ENCODE data around the gene EXOC4. TPM values are rescaled to one million over a fixed set of nuclear protein-coding genes. Genes with fewer than 3 reads are reported as not detected.

Gene EXOC4
- total and polyA plus RNA-seq, 2 of the 8 experiments (the other 6 are each of a cell fraction or from before 2014, with no cell fraction given): 27.0 to 67.3 TPM

DNA sequence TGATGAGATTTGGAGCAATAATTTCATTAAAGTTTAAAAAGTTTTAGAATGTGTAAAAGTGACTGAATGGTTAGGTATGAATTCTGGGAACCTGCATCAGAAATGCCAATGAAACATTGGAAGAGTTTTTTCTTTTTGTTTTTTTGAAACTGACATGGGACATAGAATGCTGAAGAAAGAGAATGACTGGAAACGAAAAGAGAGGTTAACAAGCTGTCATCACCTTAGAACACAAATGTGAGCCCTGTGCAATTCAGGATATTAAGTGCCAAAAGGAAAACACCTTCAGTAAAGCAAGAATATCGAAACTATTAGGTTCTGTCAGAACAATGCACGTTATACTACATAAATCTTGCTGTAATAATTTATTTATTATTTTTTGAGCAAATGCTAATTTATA is 12.6 kb upstream of the EXOC4 start:
- WGBS, 2 experiments (ENCODE audit: extremely low coverage in 1 of 2, insufficient coverage in 1 of 2, insufficient read length in 1 of 2, insufficient replicate concordance in 2 of 2, low coverage in 1 of 2, low lambda C conversion rate in 2 of 2, missing lambda C conversion rate in 1 of 2): 70% methylated on average over 3 of the region's 3 CpGs; no CpG with 5 or more reads in 1 of the 2 experiments
- Histone ChIP-seq H2BK15ac (ENCODE audit: low read length) (no peak overlapping the region), H3K79me2 (ENCODE audit: control insufficient read depth in 1 of 2, insufficient read depth in 2 of 2, low read length in 2 of 2) (no peaks in the 10 kb centered on the region), H4K20me1 (replicated peaks in 1 of 2; ENCODE audit: control insufficient read depth in 1 of 2, insufficient read depth in 2 of 2, low read length in 2 of 2) (no peaks in the 10 kb centered on the region), H2BK120ac (replicated peaks; ENCODE audit: low read depth, low read length) (no peak overlapping the region), H3K36me3 (ENCODE audit: control insufficient read depth in 2 of 4, insufficient read depth in 4 of 4, low read length in 3 of 4) (no peaks in the 10 kb centered on the region), H3K27ac (ENCODE audit: low read depth, low read length) (no peak overlapping the region), H3K56ac (replicated peaks; ENCODE audit: insufficient read length, low read depth, low read length) (no peak overlapping the region), H4K8ac (ENCODE audit: extremely low read depth, insufficient read depth, low read length) (no peak overlapping the region), H3K9ac (replicated peaks in 1 of 4; ENCODE audit: extremely low read depth in 1 of 4, low read depth in 3 of 4, low read length in 3 of 4) (no peak overlapping the region), H3K27me3 (replicated peaks in 1 of 4; ENCODE audit: control insufficient read depth in 3 of 4, extremely low read depth in 1 of 4, insufficient read depth in 3 of 4, low read length in 3 of 4) (no peaks in the 10 kb centered on the region), H2BK20ac (ENCODE audit: low read length) (no peak overlapping the region), H4K5ac (ENCODE audit: insufficient read length, low read depth, low read length) (no peak overlapping the region), H3K23me2 (ENCODE audit: low read depth, low read length) (no peaks in the 10 kb centered on the region), H3K9me3 (ENCODE audit: insufficient read depth in 2 of 2, low read depth in 1 of 2, low read length in 1 of 2) (no peaks in the 10 kb centered on the region), H2AK5ac (ENCODE audit: low read depth, low read length) (no peak overlapping the region), H3K18ac (ENCODE audit: extremely low read depth, low read length) (no peak overlapping the region), H3K14ac (ENCODE audit: insufficient read length) (no peak overlapping the region), H3K4ac (replicated peaks; ENCODE audit: insufficient read length, low read depth, low read length) (no peak overlapping the region), H3K4me1 (replicated peaks in 1 of 4; ENCODE audit: control insufficient read depth in 3 of 4, insufficient read depth in 4 of 4, low read length in 3 of 4) (no peaks in the 10 kb centered on the region), H2AFZ (ENCODE audit: low read length) (no peak overlapping the region), H2BK5ac (ENCODE audit: low read depth, low read length) (no peak overlapping the region), H3K4me3 (ENCODE audit: extremely low read depth in 1 of 4, insufficient read depth in 2 of 4, low read depth in 3 of 4, low read length in 4 of 4) (no peak overlapping the region), H2BK12ac (ENCODE audit: low read depth, low read length) (no peak overlapping the region), H3K23ac (ENCODE audit: insufficient read length) (no peak overlapping the region), H4K91ac (replicated peaks; ENCODE audit: insufficient read length, low read length) (no peak overlapping the region), H3K79me1 (ENCODE audit: low read depth, low read length) (no peaks in the 10 kb centered on the region), H3K4me2 (ENCODE audit: insufficient read depth in 1 of 2, low read depth in 2 of 2, low read length in 2 of 2) (no peak overlapping the region)
- DNase-seq (ENCODE audit: low read depth in 1 of 2, low spot score in 2 of 2): no peak
- ChIA-PET CTCF (ENCODE audit: partially characterized antibody) (interaction anchor here (0.8 kb wide), 1 partner anchor 401 kb away, joined by 3 read pairs; no protein-coding TSS in a partner anchor), POLR2A (ENCODE audit: partially characterized antibody) (no interaction called here)
- TF ChIP-seq RBBP5 (IDR thresholded peaks at IDR 0.05; ENCODE audit: borderline replicate concordance, low read depth, low read length) (no peak), SP2 (IDR thresholded peaks at IDR 0.05; ENCODE audit: low read length) (no peak), SUZ12 (IDR thresholded peaks at IDR 0.05; ENCODE audit: low read length) (no peak), GABPA (IDR thresholded peaks at IDR 0.05; ENCODE audit: borderline replicate concordance, insufficient read depth, low read length) (no peak), SIX5 (IDR thresholded peaks at IDR 0.05; ENCODE audit: low read depth, low read length) (no peak), ZNF274 (IDR thresholded peaks at IDR 0.05; ENCODE audit: borderline replicate concordance, extremely low read depth, low read length) (no peak), MAFK (IDR thresholded peaks at IDR 0.05; ENCODE audit: low read depth, low read length) (no peak), RAD21 (IDR thresholded peaks at IDR 0.05 in 1 of 2, conservative IDR thresholded peaks at IDR 0.05 in 1 of 2; ENCODE audit: low read depth in 2 of 2, low read length in 2 of 2) (no peak)
- TF ChIP-seq, protein P1, sequence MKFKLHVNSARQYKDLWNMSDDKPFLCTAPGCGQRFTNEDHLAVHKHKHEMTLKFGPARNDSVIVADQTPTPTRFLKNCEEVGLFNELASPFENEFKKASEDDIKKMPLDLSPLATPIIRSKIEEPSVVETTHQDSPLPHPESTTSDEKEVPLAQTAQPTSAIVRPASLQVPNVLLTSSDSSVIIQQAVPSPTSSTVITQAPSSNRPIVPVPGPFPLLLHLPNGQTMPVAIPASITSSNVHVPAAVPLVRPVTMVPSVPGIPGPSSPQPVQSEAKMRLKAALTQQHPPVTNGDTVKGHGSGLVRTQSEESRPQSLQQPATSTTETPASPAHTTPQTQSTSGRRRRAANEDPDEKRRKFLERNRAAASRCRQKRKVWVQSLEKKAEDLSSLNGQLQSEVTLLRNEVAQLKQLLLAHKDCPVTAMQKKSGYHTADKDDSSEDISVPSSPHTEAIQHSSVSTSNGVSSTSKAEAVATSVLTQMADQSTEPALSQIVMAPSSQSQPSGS (IDR thresholded peaks at IDR 0.05; ENCODE audit: low read length): no peak
- FAIRE-seq: no peak
